Bronchial epithelial cell (primary cell): ENCODE results near the gene LIN28B. TPM values are rescaled to one million over a fixed set of nuclear protein-coding genes. Genes with fewer than 3 reads are reported as not detected.
"Not testable (repeated sequence)": the region's sequence is repeated elsewhere in the genome, so short reads cannot be mapped to it uniquely, and the experiment has no call there.

Source experiments
- DNase-seq: peaks from one replicate; pipeline ENCODE4 v3.0.0-alpha.2; 2010; ENCODE audit warnings: low read depth
- FAIRE-seq: peaks from 2 replicates; lab custom pipeline; 2011; peaks lifted over from hg19 to GRCh38; lab: Jason Lieb, UNC
- H3K27me3 ChIP-seq: 2 replicates; pipeline ENCODE4 v1.5.1; 2011; ENCODE audit warnings: low read length; ENCODE audit not compliant: control insufficient read depth, insufficient read depth
- H3K36me3 ChIP-seq: 2 replicates; pipeline ENCODE4 v1.5.1; 2011; ENCODE audit warnings: low read length; ENCODE audit not compliant: control insufficient read depth, insufficient read depth
- H3K4me3 ChIP-seq: 2 replicates; pipeline ENCODE4 v1.5.1; 2011; ENCODE audit warnings: mild to moderate bottlenecking, low read depth, low read length, control low read depth
- total RNA-seq: library from RNA; depleted of rRNA; stranded (reverse); fragments of >200 nt; gene quantifications from 2 replicates; pipeline ENCODE4 v1.2.1, GENCODE V29; 2014
- TF ChIP-seq, protein P1 (sequence below): IDR thresholded peaks from 2 replicates; pipeline ENCODE4 v1.5.1; 2011; ENCODE audit warnings: mild to moderate bottlenecking, moderate library complexity, low read length, control low read depth, inconsistent platforms; ENCODE audit not compliant: insufficient read depth, severe bottlenecking

Gene LIN28B
- total RNA-seq, 1 donor from 2014 or later, result not detected

DNA sequence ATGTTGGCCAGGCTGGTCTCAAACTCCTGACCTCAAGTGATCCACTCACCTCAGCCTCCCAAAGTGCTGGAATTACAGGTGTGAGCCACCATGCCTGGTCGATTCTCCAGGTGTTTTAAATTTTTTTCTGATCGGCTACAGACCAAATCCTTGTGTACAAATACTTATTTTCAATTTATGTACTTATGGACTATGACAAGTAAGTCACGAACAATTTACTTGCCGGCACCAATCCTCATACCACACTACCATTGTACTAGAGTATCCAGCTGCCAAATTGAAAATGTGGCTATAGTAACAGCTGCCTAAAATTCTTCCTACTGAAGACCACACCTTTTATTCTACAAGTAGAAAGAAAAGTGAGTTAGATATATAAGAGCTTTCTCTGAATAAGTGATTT is 26.9 kb downstream of the LIN28B start:
- TF ChIP-seq, protein P1, sequence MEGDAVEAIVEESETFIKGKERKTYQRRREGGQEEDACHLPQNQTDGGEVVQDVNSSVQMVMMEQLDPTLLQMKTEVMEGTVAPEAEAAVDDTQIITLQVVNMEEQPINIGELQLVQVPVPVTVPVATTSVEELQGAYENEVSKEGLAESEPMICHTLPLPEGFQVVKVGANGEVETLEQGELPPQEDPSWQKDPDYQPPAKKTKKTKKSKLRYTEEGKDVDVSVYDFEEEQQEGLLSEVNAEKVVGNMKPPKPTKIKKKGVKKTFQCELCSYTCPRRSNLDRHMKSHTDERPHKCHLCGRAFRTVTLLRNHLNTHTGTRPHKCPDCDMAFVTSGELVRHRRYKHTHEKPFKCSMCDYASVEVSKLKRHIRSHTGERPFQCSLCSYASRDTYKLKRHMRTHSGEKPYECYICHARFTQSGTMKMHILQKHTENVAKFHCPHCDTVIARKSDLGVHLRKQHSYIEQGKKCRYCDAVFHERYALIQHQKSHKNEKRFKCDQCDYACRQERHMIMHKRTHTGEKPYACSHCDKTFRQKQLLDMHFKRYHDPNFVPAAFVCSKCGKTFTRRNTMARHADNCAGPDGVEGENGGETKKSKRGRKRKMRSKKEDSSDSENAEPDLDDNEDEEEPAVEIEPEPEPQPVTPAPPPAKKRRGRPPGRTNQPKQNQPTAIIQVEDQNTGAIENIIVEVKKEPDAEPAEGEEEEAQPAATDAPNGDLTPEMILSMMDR, result no peak
- H3K27me3 ChIP-seq, result peaks cover 3% of the 10 kb centered on the region
- FAIRE-seq (no peak), DNase-seq (no peak)
- no peaks in the 10 kb centered on the region for H3K36me3 ChIP-seq
- no peak overlapping the region for H3K4me3 ChIP-seq

DNA sequence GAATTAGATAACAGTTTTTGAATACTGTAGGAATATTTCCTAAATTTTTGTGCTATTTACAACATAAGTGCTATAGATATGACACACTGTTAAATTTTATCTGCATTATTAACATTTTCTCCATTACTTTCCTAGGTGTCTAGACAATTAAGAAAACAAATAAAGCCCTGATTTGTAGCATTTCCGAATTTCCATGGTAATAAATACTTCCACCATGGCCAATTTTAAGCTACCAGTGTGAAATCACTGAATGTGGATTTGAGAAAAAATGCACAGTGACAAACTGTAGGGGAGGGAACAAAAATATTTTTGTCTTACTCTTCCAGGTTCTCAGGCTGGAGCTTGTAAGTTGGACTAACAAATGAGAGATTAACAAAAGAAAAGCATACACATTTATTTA is 27.9 kb downstream of the LIN28B start:
- Histone ChIP-seq H3K4me3 (no peak overlapping the region), H3K36me3 (no peaks in the 10 kb centered on the region), H3K27me3 (peaks cover 3% of the 10 kb centered on the region)
- no peak for DNase-seq
- no peak for FAIRE-seq
- TF ChIP-seq, protein P1, result no peak

DNA sequence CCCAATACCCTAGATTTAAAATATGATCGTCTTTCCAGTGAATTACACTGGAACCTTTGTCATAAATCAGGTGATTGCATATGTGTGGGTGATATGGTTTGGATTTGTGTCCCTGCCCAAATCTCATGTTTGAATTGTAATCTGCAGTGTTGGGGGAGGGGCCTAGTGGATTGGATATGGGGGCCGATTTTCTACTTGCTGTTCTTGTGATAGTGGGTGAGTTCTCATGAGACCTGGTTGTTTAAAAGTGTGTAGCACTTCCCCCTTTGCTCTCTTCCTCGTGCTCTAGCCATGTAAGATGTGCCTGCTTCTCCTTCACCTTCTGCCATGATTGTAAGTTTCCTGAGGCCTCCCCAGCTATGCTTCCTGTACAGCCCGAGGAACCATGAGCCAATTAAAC is 29.0 kb downstream of the LIN28B start:
- H3K36me3 ChIP-seq, H3K4me3 ChIP-seq, FAIRE-seq, DNase-seq, H3K27me3 ChIP-seq: not testable (repeated sequence)

DNA sequence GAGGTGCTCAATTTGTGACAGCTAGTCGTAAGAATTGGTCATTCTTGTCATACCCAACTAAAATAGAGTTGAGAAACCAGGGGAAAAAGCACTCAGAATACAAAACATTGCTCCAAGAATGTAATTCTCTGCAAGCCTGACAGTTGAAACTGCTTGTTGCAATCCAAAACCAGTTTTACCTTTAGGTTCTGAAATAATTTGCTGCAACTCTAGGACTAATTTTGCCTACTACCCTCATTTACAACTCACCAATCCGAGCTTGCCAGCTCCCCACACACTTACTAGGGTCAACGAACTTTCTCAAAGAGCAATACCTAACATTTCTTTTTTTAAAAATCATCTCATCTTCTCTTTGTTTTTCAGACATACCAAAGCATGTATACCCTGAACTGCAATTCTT is 29.7 kb downstream of the LIN28B start:
- TF ChIP-seq, protein P1, result no peak
- Histone ChIP-seq H3K27me3 (no peaks in the 10 kb centered on the region), H3K36me3 (no peaks in the 10 kb centered on the region), H3K4me3 (no peak overlapping the region)
- FAIRE-seq (no peak), DNase-seq (no peak)

DNA sequence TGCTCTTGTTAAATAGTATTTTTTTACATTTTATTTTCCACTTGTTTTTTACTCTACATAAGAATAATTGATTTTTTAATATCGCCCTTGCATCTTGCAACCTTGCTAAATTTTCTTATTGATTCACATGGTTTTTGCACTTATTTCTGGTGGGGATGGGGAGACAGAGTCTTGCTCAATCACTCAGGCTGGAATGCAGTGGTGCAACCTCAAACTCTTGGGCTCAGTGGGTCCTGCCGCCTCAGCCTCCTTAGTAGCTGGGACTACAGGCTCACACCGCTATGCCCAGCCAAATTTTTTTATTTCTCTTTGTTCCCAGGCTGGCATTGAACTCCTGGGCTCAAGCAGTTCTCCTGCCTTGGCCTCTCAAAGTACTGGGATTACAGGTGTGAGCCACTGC is 30.3 kb downstream of the LIN28B start:
- Histone ChIP-seq H3K4me3 (no peak overlapping the region), H3K36me3 (no peaks in the 10 kb centered on the region), H3K27me3 (no peaks in the 10 kb centered on the region)
- TF ChIP-seq, protein P1, result no peak
- FAIRE-seq (no peak), DNase-seq (no peak)

DNA sequence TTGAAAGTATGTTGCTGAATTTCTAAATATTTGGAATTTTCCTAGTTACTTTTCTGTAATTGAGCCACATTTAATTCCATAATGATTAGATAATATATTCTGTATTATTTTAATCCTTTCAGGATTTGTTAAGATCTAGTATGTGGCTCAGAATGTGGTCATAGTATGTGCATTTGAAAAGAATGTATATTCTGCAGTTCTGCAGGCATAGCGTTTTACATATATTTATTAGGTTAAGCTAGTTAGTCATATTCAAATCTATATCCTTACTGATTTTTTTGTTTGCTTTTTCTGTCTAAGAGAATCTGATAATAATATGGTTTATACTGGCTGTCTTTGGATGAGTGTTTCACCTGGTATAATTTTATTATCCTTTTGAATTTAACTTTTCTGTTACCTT is 33.2 kb downstream of the LIN28B start:
- Histone ChIP-seq H3K4me3 (no peak overlapping the region), H3K36me3 (no peaks in the 10 kb centered on the region), H3K27me3 (no peaks in the 10 kb centered on the region)
- DNase-seq (no peak), FAIRE-seq (no peak)
- TF ChIP-seq, protein P1, result no peak

DNA sequence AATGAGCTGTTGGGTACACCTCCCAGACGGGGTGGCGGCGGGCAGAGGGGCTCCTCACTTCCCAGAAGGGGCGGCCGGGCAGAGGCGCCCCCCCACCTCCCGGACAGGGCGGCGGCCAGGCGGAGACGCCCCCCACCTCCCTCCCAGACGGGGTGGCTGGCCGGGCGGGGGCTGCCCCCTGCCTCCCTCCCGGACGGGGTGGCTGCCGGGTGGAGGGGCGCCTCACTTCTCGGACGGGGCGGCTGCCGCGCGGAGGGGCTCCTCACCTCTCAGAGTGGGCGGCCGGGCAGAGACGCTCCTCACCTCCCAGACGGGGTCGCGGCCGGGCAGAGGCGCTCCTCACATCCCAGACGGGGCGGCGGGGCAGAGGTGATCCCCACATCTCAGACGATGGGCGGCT is 34.2 kb downstream of the LIN28B start:
- not testable (repeated sequence) for H3K4me3 ChIP-seq, H3K36me3 ChIP-seq, FAIRE-seq, DNase-seq, H3K27me3 ChIP-seq

DNA sequence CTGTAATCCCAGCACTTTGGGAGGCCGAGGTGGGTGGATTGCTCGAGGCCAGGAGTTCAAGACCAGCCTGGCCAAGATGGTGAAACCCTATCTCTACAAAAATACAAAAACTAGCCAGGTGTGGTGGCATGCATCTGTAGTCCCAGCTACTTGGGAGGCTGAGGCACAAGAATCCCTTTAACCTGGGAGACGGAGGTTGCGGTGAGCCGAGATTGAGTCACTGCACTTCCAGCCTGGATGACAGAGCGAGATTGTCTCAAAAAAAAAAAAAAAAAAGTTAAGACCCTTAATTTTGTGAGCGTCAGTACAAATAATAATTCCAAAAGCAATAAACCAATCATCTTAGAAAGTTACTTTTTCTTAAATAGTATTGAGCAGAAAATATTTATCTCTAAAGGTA is 36.7 kb downstream of the LIN28B start:
- not testable (repeated sequence) for H3K36me3 ChIP-seq, DNase-seq, FAIRE-seq, H3K4me3 ChIP-seq, H3K27me3 ChIP-seq
